Endothelial cell of umbilical vein (primary cell): ENCODE data around the gene TSPAN14. TPM values are rescaled to one million over a fixed set of nuclear protein-coding genes. Genes with fewer than 3 reads are reported as not detected.

Source experiments
- BruUV-seq: library from RNA; stranded (reverse); fragments of 400-500 nt; replicated peaks from 2 replicates; lab custom pipeline; 2021; lab: Mats Ljungman, UMichigan
- CTCF ChIA-PET: fragments of 300-600, 350-600 bp; sonication (Branson Sonifier 250); formaldehyde crosslinking; loops from one replicate; lab custom pipeline; 2021; ENCODE audit warnings: antibody characterized with exemption, inconsistent platforms; lab: Charles Lee
- POLR2A ChIA-PET: fragments of 300-600, 350-600 bp; sonication (Branson Sonifier 250); formaldehyde crosslinking; loops from one replicate; lab custom pipeline; 2021; ENCODE audit warnings: antibody characterized with exemption, inconsistent platforms; lab: Charles Lee
- DNase-seq: peaks from one replicate; pipeline ENCODE4 v3.0.0-alpha.2; 2011; ENCODE audit warnings: low read depth, low spot score
- FAIRE-seq: peaks from 2 replicates; lab custom pipeline; 2011; peaks lifted over from hg19 to GRCh38; lab: Jason Lieb, UNC
- H2AFZ ChIP-seq: 2 replicates; pipeline ENCODE4 v1.6.0; 2012; ENCODE audit warnings: low read depth, low read length, control low read depth, inconsistent platforms
- H3K27ac ChIP-seq: 2 replicates; pipeline ENCODE4 v1.5.1; 2011; ENCODE audit warnings: low read depth, mild to moderate bottlenecking, control low read depth, low read length, moderate library complexity; ENCODE audit not compliant: insufficient read depth
- H3K27me3 ChIP-seq, 2 experiments: 2 replicates each; pipeline versions ENCODE4 v1.6.0 to v1.6.1; 2011; ENCODE audit warnings: low read length in 2 of 2, mixed read lengths in 1 of 2; ENCODE audit not compliant: control insufficient read depth in 2 of 2, insufficient read depth in 2 of 2
- H3K36me3 ChIP-seq, 2 experiments: 2 replicates in 1 of 2; 3 replicates in 1 of 2; pipeline ENCODE4 v1.5.1; 2011; ENCODE audit warnings: low read length in 2 of 2, mild to moderate bottlenecking in 1 of 2, moderate library complexity in 1 of 2; ENCODE audit not compliant: control insufficient read depth in 2 of 2, insufficient read depth in 2 of 2; ENCODE audit errors: extremely low read depth in 1 of 2
- H3K4me1 ChIP-seq: 3 replicates; pipeline ENCODE4 v1.5.1; 2011; ENCODE audit warnings: mild to moderate bottlenecking, low read length; ENCODE audit not compliant: control insufficient read depth, insufficient read depth; ENCODE audit errors: extremely low read depth
- H3K4me2 ChIP-seq: 2 replicates; pipeline ENCODE4 v1.6.1; 2011; ENCODE audit warnings: low read length, control low read depth, mixed read lengths; ENCODE audit not compliant: insufficient read depth
- H3K4me3 ChIP-seq, 3 experiments: fragments of 200-600 bp in 1 of 3; sonication (generic), shearing (Covaris generic) in 1 of 3; replicated peaks in 1 of 3; 2 replicates each; pipeline ENCODE4 v1.5.1; 2011 to 2016; ENCODE audit warnings: control low read depth in 3 of 3, low read length in 3 of 3, mild to moderate bottlenecking in 2 of 3, inconsistent platforms in 1 of 3, low read depth in 1 of 3, moderate library complexity in 1 of 3; ENCODE audit not compliant: insufficient read depth in 1 of 3
- H3K79me2 ChIP-seq: 2 replicates; pipeline ENCODE4 v1.6.0; 2012; ENCODE audit warnings: low read length, inconsistent platforms; ENCODE audit not compliant: control insufficient read depth, insufficient read depth
- H3K9ac ChIP-seq: replicated peaks from 2 replicates; pipeline ENCODE3; 2011; ENCODE audit warnings: low read length, control low read depth; ENCODE audit not compliant: insufficient read depth; ENCODE audit errors: extremely low read depth
- H3K9me1 ChIP-seq: replicated peaks from 3 replicates; pipeline ENCODE4 v1.6.0; 2011; ENCODE audit warnings: mild to moderate bottlenecking, low read length; ENCODE audit not compliant: control insufficient read depth, insufficient read depth; ENCODE audit errors: extremely low read depth
- H3K9me3 ChIP-seq: replicated peaks from 2 replicates; pipeline ENCODE4 v1.5.1; 2012; ENCODE audit warnings: low read length, inconsistent platforms; ENCODE audit not compliant: control insufficient read depth, insufficient read depth
- H4K20me1 ChIP-seq: replicated peaks from 2 replicates; pipeline ENCODE3; 2011; ENCODE audit warnings: mild to moderate bottlenecking, low read length; ENCODE audit not compliant: control insufficient read depth, insufficient read depth; ENCODE audit errors: extremely low read depth
- CTCF ChIP-seq, 2 donors: IDR thresholded peaks; 1 replicate in 1 of 2; 2 replicates in 1 of 2; pipeline ENCODE4 v1.5.1; 2011; ENCODE audit warnings: low read length in 2 of 2, mild to moderate bottlenecking in 2 of 2, moderate library complexity in 2 of 2, control low read depth in 1 of 2, inconsistent platforms in 1 of 2, low read depth in 1 of 2; ENCODE audit not compliant: insufficient read depth in 1 of 2; ENCODE audit errors: extremely low read depth in 1 of 2
- EZH2 ChIP-seq: IDR thresholded peaks from 2 replicates; pipeline ENCODE4 v1.6.1; 2012; ENCODE audit warnings: borderline replicate concordance, low read depth, mild to moderate bottlenecking, moderate library complexity, low read length, inconsistent platforms; ENCODE audit not compliant: severe bottlenecking
- FOS ChIP-seq: IDR thresholded peaks from 2 replicates; pipeline ENCODE4 v1.6.1; 2011; ENCODE audit warnings: mild to moderate bottlenecking, low read length, moderate library complexity, borderline replicate concordance; ENCODE audit not compliant: insufficient read depth
- GATA2 ChIP-seq: IDR thresholded peaks from 2 replicates; pipeline ENCODE4 v1.7.0; 2011; ENCODE audit warnings: low read depth, mild to moderate bottlenecking, moderate library complexity, mixed read lengths, low read length; ENCODE audit not compliant: insufficient read length, insufficient read depth
- JUN ChIP-seq: IDR thresholded peaks from 2 replicates; pipeline ENCODE4 v1.6.1; 2011; ENCODE audit warnings: borderline replicate concordance, low read depth; ENCODE audit not compliant: insufficient read length, insufficient read depth
- MAX ChIP-seq: IDR thresholded peaks from 2 replicates; pipeline ENCODE4 v1.6.1; 2011; ENCODE audit not compliant: insufficient read depth, insufficient read length
- MYC ChIP-seq: IDR thresholded peaks from one replicate; pipeline ENCODE4 v1.6.1; 2011; ENCODE audit warnings: mild to moderate bottlenecking, low read depth, low read length
- POLR2A ChIP-seq: IDR thresholded peaks from 2 replicates; pipeline ENCODE4 v1.6.1; 2012; ENCODE audit warnings: low read depth, mild to moderate bottlenecking, control low read depth, low read length
- POLR2AphosphoS5 ChIP-seq: IDR thresholded peaks from 2 replicates; pipeline ENCODE4 v1.6.1; 2012; ENCODE audit warnings: low read depth, mild to moderate bottlenecking, control low read depth, low read length, moderate library complexity; ENCODE audit not compliant: insufficient read depth
- dilution Hi-C: fragments of 300-500 bp; cut with MboI; formaldehyde crosslinking; loops from one replicate; pipeline ENCODE4 v1.15.0; 2019; ENCODE audit warnings: low sequenced_read_pairs; ENCODE audit not compliant: extremely low pct_ligation_motif_present
- intact Hi-C: fragments of 100-400 bp; cut with micrococcal nuclease; formaldehyde crosslinking; loops from one replicate; pipeline ENCODE4 v1.10.0; 2022
- polyA plus RNA-seq, 4 experiments: library from polyadenylated mRNA; depleted of rRNA in 3 of 4; stranded (reverse) in 3 of 4; unstranded in 1 of 4; fragments of >200 nt; gene quantifications; 2 replicates each; pipeline versions ENCODE4 v1.2.1 to v1.2.3, GENCODE V29; 2011 to 2012; ENCODE audit warnings: missing spikeins in 1 of 4
- total RNA-seq: library from RNA; stranded (reverse); gene quantifications from 2 replicates; pipeline ENCODE4 v1.2.3, GENCODE V29; 2021

The TSPAN14 gene
- total and polyA plus RNA-seq, 2 donors (not counting 3 experiments of a cell fraction or from before 2014, with no cell fraction given), result 210 to 242 TPM

GRCh38 chr10:80501913-80502521, 47.9 kb downstream of the TSPAN14 start:
- Histone ChIP-seq H3K9me1 (no peaks in the 10 kb centered on the region), H3K27ac (peak overlapping the region; percentile 96), H3K36me3 (peaks cover 0 to 3% of the 10 kb centered on the region in 2 experiments), H3K4me3 (no peak overlapping the region), H3K4me2 (no peak overlapping the region), H3K79me2 (peaks cover 85% of the 10 kb centered on the region), H3K9ac (no peak overlapping the region), H3K27me3 (no peaks in the 10 kb centered on the region), H4K20me1 (no peaks in the 10 kb centered on the region), H3K9me3 (no peaks in the 10 kb centered on the region), H2AFZ (no peak overlapping the region), H3K4me1 (peaks cover 96% of the 10 kb centered on the region)
- dilution Hi-C loops (no loop called here), intact Hi-C loops (no loop called here)
- ChIA-PET POLR2A (interaction anchor here (0.6 to 1.1 kb wide), 2 partner anchors 49 to 91 kb away, joined by 3 read pairs; no protein-coding TSS in a partner anchor), CTCF (interaction anchor here (0.7 to 21.9 kb wide), 3 partner anchors 8 to 42 kb away, joined by 3 to 1118 read pairs (median 14); partner anchors contain the start of gene TSPAN14)
- TF ChIP-seq JUN, result no peak
- TF ChIP-seq FOS, result no peak
- TF ChIP-seq CTCF (IDR thresholded peaks at IDR 0.05; ENCODE audit: extremely low read depth in 1 of 2, insufficient read depth in 1 of 2, low read depth in 1 of 2, low read length in 2 of 2), result no peak
- no peak for TF ChIP-seq MAX
- TF ChIP-seq GATA2, result no peak
- TF ChIP-seq POLR2A, result no peak
- no peak for TF ChIP-seq POLR2AphosphoS5
- TF ChIP-seq EZH2, result no peak
- no peak for TF ChIP-seq MYC
- no TSS peak for BruUV-seq
- no peak for DNase-seq
- peak; percentile 35 for FAIRE-seq
